ENCODE data around the gene ETF1.

- TF ChIP-seq CTCF (conservative IDR thresholded peaks at IDR 0.05; ENCODE audit: low read depth, low read length): no peak
- no peak for TF ChIP-seq EZH2 (IDR thresholded peaks at IDR 0.05; ENCODE audit: low read length, unreplicated experiment)
- no peak for TF ChIP-seq EZH2phosphoT487 (IDR thresholded peaks at IDR 0.05; ENCODE audit: borderline replicate concordance, low read length)
These were observed 75.9 kb downstream of the ETF1 start for GRCh38 chr5:138466900-138467710.

Measured in PC-3 (cell line).